Chondrocyte (in vitro differentiated cells): ENCODE measurements around the gene TSHZ2. TPM values are rescaled to one million over a fixed set of nuclear protein-coding genes. Genes with fewer than 3 reads are reported as not detected.
"Not testable (repeated sequence)": the region's sequence is repeated elsewhere in the genome, so short reads cannot be mapped to it uniquely, and the experiment has no call there.

Experiments
- DNase-seq: peaks from one replicate; pipeline ENCODE4 v3.0.0; 2021; ENCODE audit warnings: mixed read lengths, low spot score
- H3K27ac Mint-ChIP-seq: one replicate; pipeline ENCODE4 v1.8.0; 2021; ENCODE audit warnings: mild to moderate bottlenecking, moderate library complexity, mixed read lengths; ENCODE audit not compliant: unreplicated experiment
- H3K27me3 Mint-ChIP-seq: 2 replicates; pipeline ENCODE4 v1.8.0; 2021; ENCODE audit warnings: low read depth, mixed read lengths
- H3K36me3 Mint-ChIP-seq: 2 replicates; pipeline ENCODE4 v1.8.0; 2021; ENCODE audit warnings: low read depth, mixed read lengths
- H3K4me1 Mint-ChIP-seq: 2 replicates; pipeline ENCODE4 v1.8.0; 2021; ENCODE audit warnings: low read depth, mild to moderate bottlenecking, mixed read lengths
- H3K4me3 Mint-ChIP-seq: one replicate; pipeline ENCODE4 v1.8.0; 2021; ENCODE audit warnings: mild to moderate bottlenecking, moderate library complexity, mixed read lengths; ENCODE audit not compliant: unreplicated experiment
- H3K9me3 Mint-ChIP-seq: 2 replicates; pipeline ENCODE4 v1.8.0; 2021; ENCODE audit warnings: low read depth, mixed read lengths
- CTCF ChIP-seq: fragments of 200-600 bp; sonication (generic); IDR thresholded peaks from 2 replicates; pipeline ENCODE4 v1.5.0; 2021; ENCODE audit warnings: antibody characterized with exemption, mild to moderate bottlenecking, moderate library complexity
- total RNA-seq: library from RNA; stranded (reverse); gene quantifications from 3 replicates; pipeline ENCODE4 v1.2.1, GENCODE V29; 2021

Gene TSHZ2
- total RNA-seq, 1 donor from 2014 or later, result 0.37 TPM

- H3K9me3 Mint-ChIP-seq, result no peaks in the 10 kb centered on the region
- no peak for DNase-seq
- peaks cover 8% of the 10 kb centered on the region for H3K27me3 Mint-ChIP-seq
- H3K36me3 Mint-ChIP-seq, result no peaks in the 10 kb centered on the region
- no peak overlapping the region for H3K4me3 Mint-ChIP-seq
- H3K27ac Mint-ChIP-seq, result no peak overlapping the region
- TF ChIP-seq CTCF, result no peak
- no peaks in the 10 kb centered on the region for H3K4me1 Mint-ChIP-seq
These were observed 8.0 kb upstream of the TSHZ2 start for GRCh38 chr20:52964131-52964530.

- no peak for DNase-seq
- H3K4me1 Mint-ChIP-seq, result no peaks in the 10 kb centered on the region
- no peak overlapping the region for H3K4me3 Mint-ChIP-seq
- H3K36me3 Mint-ChIP-seq, result no peaks in the 10 kb centered on the region
- H3K9me3 Mint-ChIP-seq, result no peaks in the 10 kb centered on the region
- no peak overlapping the region for H3K27ac Mint-ChIP-seq
- no peak for TF ChIP-seq CTCF
- H3K27me3 Mint-ChIP-seq, result peaks cover 12% of the 10 kb centered on the region
These were observed 6.8 kb upstream of the TSHZ2 start for GRCh38 chr20:52965380-52965779.

GRCh38 chr20:52965819-52966218, 6.3 kb upstream of the TSHZ2 start:
- no peak for TF ChIP-seq CTCF
- DNase-seq, result no peak
- no peak overlapping the region for H3K4me3 Mint-ChIP-seq
- no peaks in the 10 kb centered on the region for H3K4me1 Mint-ChIP-seq
- no peaks in the 10 kb centered on the region for H3K36me3 Mint-ChIP-seq
- peaks cover 12% of the 10 kb centered on the region for H3K27me3 Mint-ChIP-seq
- no peak overlapping the region for H3K27ac Mint-ChIP-seq
- H3K9me3 Mint-ChIP-seq, result no peaks in the 10 kb centered on the region

GRCh38 chr20:52966543-52966942, 5.6 kb upstream of the TSHZ2 start:
- not testable (repeated sequence) for H3K36me3 Mint-ChIP-seq, DNase-seq, H3K4me3 Mint-ChIP-seq, H3K9me3 Mint-ChIP-seq, H3K27ac Mint-ChIP-seq, H3K4me1 Mint-ChIP-seq
- H3K27me3 Mint-ChIP-seq, result peaks cover 20% of the 10 kb centered on the region

- Mint-ChIP-seq H3K27me3 (peaks cover 48% of the 10 kb centered on the region), H3K4me1 (peaks cover 19% of the 10 kb centered on the region), H3K36me3 (peaks cover 2% of the 10 kb centered on the region), H3K9me3 (no peaks in the 10 kb centered on the region), H3K4me3 (peak overlapping the region; percentile 20), H3K27ac (no peak overlapping the region)
- no peak for TF ChIP-seq CTCF
- DNase-seq, result no peak
These were observed 514 bp upstream of the TSHZ2 start for GRCh38 chr20:52971498-52972189.
